Lower leg skin (tissue), 3 donors: Measurements from ENCODE around the gene CNIH3.

Source experiments
- POLR2A ChIP-seq, 2 donors: fragments of 450-650 bp; IDR thresholded peaks; one replicate each; pipeline ENCODE4 v1.6.1; 2016 to 2017; ENCODE audit warnings: antibody characterized with exemption in 2 of 2, mild to moderate bottlenecking in 1 of 2, moderate library complexity in 1 of 2
- TF ChIP-seq, protein P1 (sequence below), 3 donors: fragments of 450-650 bp; IDR thresholded peaks; one replicate each; pipeline ENCODE4 v1.5.1; 2016; ENCODE audit warnings: antibody characterized with exemption in 3 of 3, mild to moderate bottlenecking in 3 of 3, moderate library complexity in 2 of 3

DNA sequence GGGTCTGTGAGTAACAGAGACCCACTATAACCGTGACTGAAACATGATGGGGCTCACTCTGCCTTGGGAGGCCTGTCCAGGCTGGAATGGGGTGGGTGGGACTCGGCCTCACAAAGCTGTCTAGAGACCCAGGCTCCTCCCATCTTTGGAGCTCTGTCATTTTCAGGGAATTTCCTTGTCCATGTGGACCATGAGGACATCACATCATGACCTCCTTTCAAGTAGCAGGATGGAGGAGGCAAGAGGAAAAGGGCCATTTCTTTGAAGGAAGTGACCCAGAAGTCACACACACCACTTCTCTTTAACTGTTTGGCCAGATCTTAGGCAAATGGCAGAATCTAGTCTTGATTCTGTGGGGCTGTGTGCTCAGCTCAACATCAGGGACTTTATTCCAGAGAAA, 79.9 kb downstream of the CNIH3 start:
- no peak for TF ChIP-seq POLR2A (IDR thresholded peaks at IDR 0.05)
- TF ChIP-seq, protein P1, sequence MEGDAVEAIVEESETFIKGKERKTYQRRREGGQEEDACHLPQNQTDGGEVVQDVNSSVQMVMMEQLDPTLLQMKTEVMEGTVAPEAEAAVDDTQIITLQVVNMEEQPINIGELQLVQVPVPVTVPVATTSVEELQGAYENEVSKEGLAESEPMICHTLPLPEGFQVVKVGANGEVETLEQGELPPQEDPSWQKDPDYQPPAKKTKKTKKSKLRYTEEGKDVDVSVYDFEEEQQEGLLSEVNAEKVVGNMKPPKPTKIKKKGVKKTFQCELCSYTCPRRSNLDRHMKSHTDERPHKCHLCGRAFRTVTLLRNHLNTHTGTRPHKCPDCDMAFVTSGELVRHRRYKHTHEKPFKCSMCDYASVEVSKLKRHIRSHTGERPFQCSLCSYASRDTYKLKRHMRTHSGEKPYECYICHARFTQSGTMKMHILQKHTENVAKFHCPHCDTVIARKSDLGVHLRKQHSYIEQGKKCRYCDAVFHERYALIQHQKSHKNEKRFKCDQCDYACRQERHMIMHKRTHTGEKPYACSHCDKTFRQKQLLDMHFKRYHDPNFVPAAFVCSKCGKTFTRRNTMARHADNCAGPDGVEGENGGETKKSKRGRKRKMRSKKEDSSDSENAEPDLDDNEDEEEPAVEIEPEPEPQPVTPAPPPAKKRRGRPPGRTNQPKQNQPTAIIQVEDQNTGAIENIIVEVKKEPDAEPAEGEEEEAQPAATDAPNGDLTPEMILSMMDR (IDR thresholded peaks at IDR 0.05): no peak
